ENCODE results near the gene DCDC2B.

DCDC2B gene

GRCh38 chr1:32199717-32200072 is 9.2 kb upstream of the DCDC2B start:
- TF ChIP-seq, protein P1, sequence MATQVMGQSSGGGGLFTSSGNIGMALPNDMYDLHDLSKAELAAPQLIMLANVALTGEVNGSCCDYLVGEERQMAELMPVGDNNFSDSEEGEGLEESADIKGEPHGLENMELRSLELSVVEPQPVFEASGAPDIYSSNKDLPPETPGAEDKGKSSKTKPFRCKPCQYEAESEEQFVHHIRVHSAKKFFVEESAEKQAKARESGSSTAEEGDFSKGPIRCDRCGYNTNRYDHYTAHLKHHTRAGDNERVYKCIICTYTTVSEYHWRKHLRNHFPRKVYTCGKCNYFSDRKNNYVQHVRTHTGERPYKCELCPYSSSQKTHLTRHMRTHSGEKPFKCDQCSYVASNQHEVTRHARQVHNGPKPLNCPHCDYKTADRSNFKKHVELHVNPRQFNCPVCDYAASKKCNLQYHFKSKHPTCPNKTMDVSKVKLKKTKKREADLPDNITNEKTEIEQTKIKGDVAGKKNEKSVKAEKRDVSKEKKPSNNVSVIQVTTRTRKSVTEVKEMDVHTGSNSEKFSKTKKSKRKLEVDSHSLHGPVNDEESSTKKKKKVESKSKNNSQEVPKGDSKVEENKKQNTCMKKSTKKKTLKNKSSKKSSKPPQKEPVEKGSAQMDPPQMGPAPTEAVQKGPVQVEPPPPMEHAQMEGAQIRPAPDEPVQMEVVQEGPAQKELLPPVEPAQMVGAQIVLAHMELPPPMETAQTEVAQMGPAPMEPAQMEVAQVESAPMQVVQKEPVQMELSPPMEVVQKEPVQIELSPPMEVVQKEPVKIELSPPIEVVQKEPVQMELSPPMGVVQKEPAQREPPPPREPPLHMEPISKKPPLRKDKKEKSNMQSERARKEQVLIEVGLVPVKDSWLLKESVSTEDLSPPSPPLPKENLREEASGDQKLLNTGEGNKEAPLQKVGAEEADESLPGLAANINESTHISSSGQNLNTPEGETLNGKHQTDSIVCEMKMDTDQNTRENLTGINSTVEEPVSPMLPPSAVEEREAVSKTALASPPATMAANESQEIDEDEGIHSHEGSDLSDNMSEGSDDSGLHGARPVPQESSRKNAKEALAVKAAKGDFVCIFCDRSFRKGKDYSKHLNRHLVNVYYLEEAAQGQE (IDR thresholded peaks at IDR 0.05; ENCODE audit: insufficient replicate concordance, low read depth): no peak
- no peak for TF ChIP-seq GABPA (IDR thresholded peaks at IDR 0.05; ENCODE audit: low read depth)
- no peak for TF ChIP-seq SPI1 (IDR thresholded peaks at IDR 0.05; ENCODE audit: borderline replicate concordance, low read depth)
- TF ChIP-seq POLR2AphosphoS5 (IDR thresholded peaks at IDR 0.05; ENCODE audit: low read depth): no peak
- TF ChIP-seq CTCF (IDR thresholded peaks at IDR 0.05; ENCODE audit: insufficient read depth, low read length): no peak
- Histone ChIP-seq H3K4me3 (replicated peaks; ENCODE audit: insufficient read depth, low read length) (no peak overlapping the region), H3K27ac (replicated peaks) (no peak overlapping the region), H3K27me3 (ENCODE audit: insufficient read depth, poor library complexity, severe bottlenecking) (no peaks in the 10 kb centered on the region)
- DNase-seq (ENCODE audit: low read depth in 1 of 2, low spot score in 1 of 2): no peak

DNA sequence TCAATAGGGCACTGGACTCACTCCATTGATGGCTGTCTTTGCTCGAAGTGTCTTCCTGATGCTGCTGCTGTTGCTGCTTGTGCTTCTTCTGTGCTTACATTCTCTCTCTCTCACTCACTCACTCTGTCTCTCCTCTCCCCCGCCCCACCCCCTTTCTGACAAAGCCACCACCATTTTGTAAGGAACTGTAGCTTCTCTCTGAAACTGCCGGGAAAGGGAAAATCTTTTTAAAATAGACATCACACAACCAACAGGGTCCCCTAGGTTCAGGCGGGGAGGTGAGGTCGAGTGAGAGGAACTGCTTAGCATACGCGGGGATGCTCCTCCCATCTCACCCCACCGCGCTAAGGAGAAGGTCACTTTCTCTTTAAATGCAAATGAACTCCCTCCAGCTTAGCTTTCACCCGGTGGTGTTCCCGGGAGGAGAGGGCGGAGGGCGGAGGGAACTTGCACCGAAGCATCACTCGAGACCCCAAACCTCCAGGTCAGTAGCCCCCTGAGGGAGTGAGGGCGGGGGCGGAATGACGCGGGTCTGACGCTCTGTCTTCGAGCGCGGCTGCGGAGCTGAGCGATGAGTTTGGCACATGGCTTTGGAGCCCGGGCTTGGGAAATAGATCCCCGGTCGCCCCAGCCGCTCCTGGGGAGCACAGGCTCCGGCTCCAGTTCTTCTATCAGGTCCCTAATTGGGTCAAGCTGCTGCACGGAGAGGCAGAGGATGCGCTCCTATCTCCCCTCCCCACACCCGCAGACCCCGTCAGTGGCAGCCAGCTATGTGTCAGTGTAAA is 8.5 kb upstream of the DCDC2B start, which contains the start of gene CCDC28B:
TSS of gene CCDC28B (plus strand) at position 370 of the 785 bp plus-strand sequence. CDS start 1,341 bp downstream, outside the sequence.
- Histone ChIP-seq H3K27me3 (ENCODE audit: insufficient read depth, poor library complexity, severe bottlenecking) (no peaks in the 10 kb centered on the region), H3K27ac (replicated peaks) (no peak within 1 kb of the TSS), H3K4me3 (replicated peaks; ENCODE audit: insufficient read depth, low read length) (peak within 1 kb of the TSS; percentile 42)
- DNase-seq (ENCODE audit: low read depth in 1 of 2, low spot score in 1 of 2): peak in 1 of 2 experiments; percentile 21
- TF ChIP-seq SPI1 (IDR thresholded peaks at IDR 0.05; ENCODE audit: borderline replicate concordance, low read depth) (peak; percentile 22; the same call in 1 of the 2 replicates), POLR2AphosphoS5 (IDR thresholded peaks at IDR 0.05; ENCODE audit: low read depth) (no peak), CTCF (IDR thresholded peaks at IDR 0.05; ENCODE audit: insufficient read depth, low read length) (no peak), GABPA (IDR thresholded peaks at IDR 0.05; ENCODE audit: low read depth) (no peak)

DNA sequence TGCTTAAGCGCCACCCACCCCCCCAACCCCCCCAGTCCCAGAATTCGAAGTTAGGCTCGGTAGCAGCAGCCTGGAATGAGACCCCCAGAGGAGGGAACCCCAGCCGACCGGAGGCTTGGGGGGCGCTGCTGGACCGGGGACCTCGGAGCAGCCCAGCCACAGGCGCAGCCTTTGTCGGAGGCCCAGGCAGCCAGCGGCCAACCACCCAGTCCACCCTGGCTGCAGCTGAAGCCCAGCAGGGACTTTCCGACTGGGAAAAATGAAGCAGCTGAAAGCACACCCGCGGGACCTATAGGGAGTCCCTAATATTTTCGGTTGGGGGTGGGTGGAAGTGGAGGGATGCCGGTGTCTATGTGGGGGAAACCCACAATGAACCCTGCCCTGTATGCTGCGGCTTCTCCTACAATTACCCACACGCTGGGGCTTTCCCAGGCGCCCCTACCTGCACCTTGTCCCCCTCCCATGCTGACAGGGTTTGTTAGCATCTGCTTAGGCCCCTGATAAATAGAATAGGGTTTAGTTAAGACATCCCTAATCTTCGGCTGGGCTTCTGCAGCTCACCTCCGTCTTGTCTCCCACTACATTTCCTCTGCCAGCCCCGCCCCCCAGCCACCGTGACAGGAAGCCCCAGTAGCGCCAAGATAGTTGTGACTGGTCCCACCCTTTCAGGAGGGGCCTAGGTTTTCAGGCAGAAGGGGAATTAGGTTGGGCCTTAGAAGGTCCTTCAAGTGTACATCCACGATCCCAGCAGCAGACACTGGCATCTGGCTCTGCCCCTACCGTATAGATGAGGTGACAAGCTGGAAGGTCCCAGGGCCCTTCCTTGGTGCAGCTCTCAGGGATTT is 7.7 kb upstream of the DCDC2B start:
- Histone ChIP-seq H3K27me3 (ENCODE audit: insufficient read depth, poor library complexity, severe bottlenecking) (no peaks in the 10 kb centered on the region), H3K27ac (replicated peaks) (no peak overlapping the region), H3K4me3 (replicated peaks; ENCODE audit: insufficient read depth, low read length) (no peak overlapping the region; the same call in 1 of the 2 replicates)
- TF ChIP-seq, protein P1 (IDR thresholded peaks at IDR 0.05; ENCODE audit: insufficient replicate concordance, low read depth): no peak
- TF ChIP-seq SPI1 (IDR thresholded peaks at IDR 0.05; ENCODE audit: borderline replicate concordance, low read depth): no peak
- no peak for TF ChIP-seq CTCF (IDR thresholded peaks at IDR 0.05; ENCODE audit: insufficient read depth, low read length)
- no peak for TF ChIP-seq POLR2AphosphoS5 (IDR thresholded peaks at IDR 0.05; ENCODE audit: low read depth)
- no peak for TF ChIP-seq GABPA (IDR thresholded peaks at IDR 0.05; ENCODE audit: low read depth)
- no peak for DNase-seq (ENCODE audit: low read depth in 1 of 2, low spot score in 1 of 2)

Data from HL-60 (cell line).